H4 (cell line): ENCODE results near the gene DTNA. TPM values are rescaled to one million over a fixed set of nuclear protein-coding genes. Genes with fewer than 3 reads are reported as not detected.
A peak's percentile ranks its signal among the peaks of the same experiment; 100 is the strongest.

Experiments used
- DNase-seq: peaks from one replicate; pipeline ENCODE4 v3.0.0-alpha.2; 2015; ENCODE audit warnings: low spot score
- total RNA-seq: library from RNA; depleted of rRNA; stranded (reverse); fragments of >200 nt; shearing (Covaris generic); gene quantifications from 2 replicates; pipeline ENCODE4 v1.2.3, GENCODE V29; 2014

Gene DTNA
- total RNA-seq, 1 experiment from 2014 or later, result 17.9 TPM

DNA sequence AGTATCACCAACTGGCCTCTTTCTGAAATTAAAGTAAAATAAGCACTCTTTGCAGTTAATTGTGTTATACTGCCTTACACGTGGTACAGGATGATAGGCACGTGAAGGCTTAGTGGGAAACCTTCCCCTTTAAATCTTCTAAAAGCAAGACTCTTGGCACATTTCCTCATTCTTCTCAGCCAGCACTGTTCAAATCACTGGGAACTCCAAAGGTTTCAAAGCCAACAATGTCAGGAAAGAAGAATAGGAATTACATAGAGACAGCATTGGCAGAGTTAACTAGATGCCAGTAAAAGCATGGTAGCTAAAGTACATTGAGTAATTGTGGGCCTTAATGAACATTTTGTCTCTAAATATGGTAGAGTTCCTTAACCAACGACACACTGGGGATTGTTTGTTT lies 96.4 kb downstream of the DTNA start:
- DNase-seq, result no peak

- DNase-seq, result no peak
Measured at GRCh38 chr18:34807106-34807796, 97.2 kb downstream of the DTNA start.

- no peak for DNase-seq
Measured at GRCh38 chr18:34808389-34808788, 98.3 kb downstream of the DTNA start.

- peak; percentile 34 for DNase-seq
Measured at GRCh38 chr18:34809451-34810072, 99.5 kb downstream of the DTNA start.

DNA sequence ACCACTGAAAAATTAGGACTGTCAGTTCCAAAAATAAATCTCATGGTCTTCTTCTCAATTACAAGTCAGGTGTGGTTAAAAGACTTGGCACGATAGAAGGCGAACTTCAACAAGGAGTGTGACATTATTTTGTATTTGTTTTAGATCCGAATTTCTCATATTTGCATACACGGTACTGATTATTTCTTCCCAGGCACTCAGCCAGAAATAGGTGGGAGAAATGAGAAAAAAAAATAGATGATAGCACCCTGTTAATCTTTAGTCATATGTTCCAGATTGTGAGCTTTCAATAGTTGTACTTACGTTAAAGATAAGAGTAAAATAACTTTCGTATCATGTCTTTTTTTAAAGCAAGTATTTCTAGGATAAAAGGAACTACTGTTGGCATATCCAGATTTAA lies 106.1 kb downstream of the DTNA start:
- no peak for DNase-seq

DNA sequence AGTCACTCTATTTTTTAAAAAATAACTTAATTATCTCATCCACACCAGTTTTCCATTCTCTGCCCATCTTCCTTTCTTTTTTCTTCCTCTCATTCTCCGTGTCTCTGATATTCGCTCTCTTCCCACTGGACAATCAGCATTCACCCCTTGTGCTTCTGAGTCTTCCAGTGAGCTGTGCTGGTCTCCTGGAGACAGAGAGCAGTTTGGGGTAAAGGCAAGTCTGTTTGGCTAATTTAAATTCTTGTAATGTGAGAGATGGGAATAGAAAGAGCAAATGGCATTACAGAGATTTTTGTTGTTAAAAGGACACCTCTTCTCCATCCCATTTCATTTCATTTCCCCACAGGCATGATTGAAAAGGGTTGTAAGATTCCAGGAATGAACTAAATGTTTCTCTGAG lies 107.5 kb downstream of the DTNA start:
- no peak for DNase-seq

- no peak for DNase-seq
Measured at GRCh38 chr18:34818064-34818463, 108.0 kb downstream of the DTNA start.

DNA sequence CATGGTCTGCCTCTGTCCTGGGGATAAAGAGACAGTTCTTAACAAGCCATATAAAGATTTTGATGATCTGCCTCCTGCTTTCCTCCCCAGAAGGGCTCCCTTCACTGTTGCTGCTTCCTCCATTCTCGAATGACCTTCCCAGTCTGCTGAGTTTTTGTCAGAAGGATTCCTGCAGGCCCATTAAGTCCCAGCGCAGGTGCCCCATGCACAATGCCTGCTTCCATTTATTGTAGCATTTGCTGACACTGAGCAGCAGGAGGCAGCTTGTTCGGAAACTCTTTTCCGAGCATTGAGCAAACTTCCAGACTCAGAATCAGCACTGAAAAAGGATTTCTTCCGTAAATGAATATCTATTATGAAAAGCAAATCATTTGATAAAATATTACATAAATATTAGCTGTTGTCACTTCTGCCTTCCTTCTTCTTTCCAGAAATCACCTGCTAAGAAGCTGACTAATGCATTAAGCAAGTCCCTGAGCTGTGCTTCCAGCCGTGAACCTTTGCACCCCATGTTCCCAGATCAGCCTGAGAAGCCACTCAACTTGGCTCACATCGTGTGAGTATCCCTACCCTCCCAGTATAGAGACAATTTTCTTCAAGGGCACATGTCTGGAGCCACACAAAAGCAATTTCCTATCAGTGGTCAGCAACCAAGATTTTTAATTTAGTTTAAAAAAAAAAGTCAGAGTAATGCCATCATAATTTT lies 110.4 kb downstream of the DTNA start:
- DNase-seq, result no peak

DNA sequence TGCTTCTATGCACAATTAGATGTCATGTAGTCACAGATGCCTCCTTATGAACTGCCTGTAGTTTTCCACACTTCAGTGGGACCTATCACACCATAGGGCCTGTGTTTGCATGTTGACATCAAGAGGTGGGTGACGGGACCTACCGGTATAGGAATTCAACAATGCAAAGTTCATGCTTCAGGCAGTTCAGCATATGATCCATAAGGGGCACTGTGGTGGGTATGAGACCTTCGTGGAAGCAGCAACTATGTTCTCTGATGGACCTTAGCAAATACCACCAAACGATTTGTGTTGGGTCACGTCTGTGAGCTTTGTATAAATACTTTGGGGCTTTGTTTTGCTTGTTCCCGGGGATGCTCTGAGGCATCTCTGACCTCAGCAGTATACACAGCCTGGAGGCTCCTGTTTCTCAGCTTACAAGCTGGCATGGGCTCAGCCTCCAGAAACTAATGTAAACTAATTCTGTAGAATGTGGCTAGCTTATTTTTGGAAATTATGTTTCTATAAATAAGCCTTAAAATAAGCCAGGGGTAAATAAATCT lies 111.6 kb downstream of the DTNA start:
- DNase-seq, result peak; percentile 71

DNA sequence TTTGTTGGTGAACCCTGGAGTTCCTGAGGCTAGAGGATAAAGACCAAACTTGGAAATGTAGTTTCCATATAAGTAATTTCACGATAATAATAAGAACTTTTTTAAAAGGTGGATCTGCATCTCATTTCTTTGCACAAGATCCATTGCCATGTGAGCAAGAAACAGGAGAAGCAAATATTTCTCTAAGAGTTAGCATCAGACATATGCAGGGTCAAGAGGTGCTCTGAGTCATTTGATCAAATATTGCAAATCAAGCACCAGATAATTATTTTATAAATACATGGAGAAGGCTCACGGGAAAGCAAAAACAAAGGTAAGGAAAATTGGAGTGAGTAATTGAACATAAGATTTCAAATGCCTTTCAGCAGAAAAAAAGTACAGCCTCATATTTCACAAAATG lies 118.0 kb downstream of the DTNA start:
- no peak for DNase-seq

DNA sequence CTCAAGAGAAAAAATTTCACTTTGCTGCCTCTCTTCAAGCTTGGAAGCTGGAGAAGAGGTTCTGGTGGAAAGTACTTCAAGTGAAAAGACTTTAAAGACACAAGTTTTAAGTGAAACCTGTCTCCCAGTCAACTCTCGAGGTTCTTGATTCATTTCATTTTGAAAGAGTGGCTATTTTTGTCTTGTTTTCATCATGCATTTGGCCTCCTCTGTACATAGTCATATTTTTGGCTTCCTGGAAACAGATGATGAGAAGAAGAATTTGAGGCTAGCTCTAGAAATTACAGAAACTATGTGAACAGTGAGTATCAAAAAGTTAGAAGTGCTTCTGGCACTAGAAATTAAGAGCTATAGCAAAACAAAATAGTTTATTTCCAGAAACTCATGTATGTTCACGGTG lies 124.8 kb downstream of the DTNA start:
- DNase-seq, result no peak

- no peak for DNase-seq
Measured at GRCh38 chr18:34835466-34835865, 125.4 kb downstream of the DTNA start.

DNA sequence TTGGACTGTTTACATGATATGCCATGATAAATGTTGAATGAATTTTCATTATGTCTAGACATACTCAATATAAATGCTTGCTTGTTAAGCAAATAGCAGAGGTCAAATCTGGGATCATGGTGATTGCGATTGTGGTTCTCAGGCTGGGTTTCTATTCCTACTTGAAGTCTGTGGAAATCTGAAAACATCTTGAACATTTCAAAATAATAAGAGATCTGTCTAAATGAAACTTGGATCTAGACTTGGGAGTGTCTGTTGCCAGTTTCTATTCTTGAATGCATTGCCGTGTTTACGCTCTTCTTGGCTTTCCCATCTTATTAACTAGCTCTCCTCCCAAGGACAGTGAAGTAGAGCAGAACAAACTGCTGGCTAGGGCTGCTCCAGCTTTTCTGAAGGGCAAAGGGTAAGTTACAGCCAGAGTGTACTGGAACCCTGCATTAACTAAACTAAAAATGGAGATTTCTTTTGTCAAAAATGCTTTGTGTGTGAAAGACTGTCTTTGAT lies 127.7 kb downstream of the DTNA start:
- DNase-seq, result no peak

- DNase-seq, result no peak
Measured at GRCh38 chr18:34838669-34839068, 128.6 kb downstream of the DTNA start.

DNA sequence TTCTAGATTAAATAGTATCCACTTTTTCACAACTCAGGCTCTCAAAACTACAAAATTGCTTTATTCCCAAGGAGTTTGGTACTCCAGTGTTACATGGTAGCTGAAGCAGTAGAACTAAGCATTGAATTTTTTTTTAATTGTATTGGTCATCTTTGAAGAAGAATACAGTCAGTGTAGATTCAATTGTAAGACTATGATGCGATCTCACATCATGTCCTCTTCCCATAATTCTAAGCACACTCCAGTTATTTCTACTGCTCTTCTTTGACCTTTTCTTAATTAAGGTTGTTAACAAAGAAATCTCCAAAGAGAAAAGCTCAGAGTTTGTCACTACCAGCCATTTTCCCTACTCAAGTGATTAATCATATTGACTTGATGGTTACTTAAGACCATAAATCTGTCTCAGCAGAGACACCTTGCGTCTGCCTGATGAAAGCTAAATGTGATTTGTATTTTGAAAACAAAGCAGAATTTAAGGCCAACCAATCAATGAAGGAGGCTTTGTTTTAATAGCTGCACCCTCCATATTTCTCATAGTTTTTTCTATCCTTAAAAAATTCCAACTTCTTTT lies 130.2 kb downstream of the DTNA start:
- DNase-seq, result no peak

DNA sequence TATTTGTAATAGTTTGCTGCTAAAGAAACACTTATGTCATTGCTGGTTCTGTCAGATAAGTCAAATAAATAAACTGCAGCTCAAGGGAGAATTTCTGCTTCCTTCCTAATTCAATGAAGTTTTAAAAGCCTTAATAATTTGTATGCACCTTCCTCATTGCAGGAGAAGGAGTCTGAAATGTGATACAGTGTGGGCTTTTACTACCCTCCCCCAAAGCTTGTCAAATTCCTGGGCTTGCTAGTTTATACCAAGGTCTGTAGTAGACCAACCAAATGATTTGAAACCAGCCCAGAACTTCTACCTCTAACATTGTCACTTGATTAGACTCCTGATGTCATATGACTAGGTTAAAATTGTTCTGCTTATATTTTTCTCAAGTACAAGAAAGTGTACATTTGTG lies 131.8 kb downstream of the DTNA start:
- no peak for DNase-seq

DNA sequence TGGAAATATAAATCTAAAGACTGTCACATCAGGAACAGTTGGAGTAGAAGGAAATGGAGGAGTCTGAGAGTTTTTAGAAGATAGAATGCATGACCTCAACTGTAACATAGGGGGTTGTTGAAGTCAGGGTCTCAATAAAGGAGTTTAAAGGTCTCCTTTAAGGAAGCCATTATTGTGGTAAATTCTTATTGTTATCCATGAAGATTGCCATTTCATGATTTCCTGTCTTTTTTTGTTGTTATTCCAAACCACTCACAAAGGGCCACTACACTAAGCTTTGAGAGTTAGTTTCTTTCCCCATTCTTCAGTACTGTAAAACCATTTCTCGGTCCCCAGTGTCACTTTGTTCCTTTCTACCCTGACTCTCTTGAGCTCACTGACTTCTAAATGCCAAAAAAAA lies 134.0 kb downstream of the DTNA start:
- DNase-seq, result no peak

- DNase-seq, result no peak
Measured at GRCh38 chr18:34844732-34845459, 134.8 kb downstream of the DTNA start.

DNA sequence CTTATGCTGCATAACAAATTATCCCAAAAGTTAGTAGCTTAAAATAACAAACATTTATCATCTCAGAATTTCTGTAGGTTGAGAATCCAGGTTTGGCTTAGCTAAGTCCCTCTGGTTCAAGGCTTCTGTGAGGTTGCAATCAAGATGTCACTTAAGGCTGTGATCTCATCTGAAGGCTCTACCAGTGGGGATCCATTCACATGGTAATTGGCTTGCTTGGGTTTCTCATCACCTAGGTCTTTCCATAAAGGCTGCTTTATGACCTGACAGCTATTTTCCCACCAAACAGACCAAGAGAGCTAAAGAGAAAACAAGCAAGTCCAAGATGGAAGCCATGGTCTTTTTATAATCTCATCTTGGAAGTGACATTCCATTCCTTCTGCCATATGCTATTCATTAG lies 137.3 kb downstream of the DTNA start:
- no peak for DNase-seq

- DNase-seq, result no peak
Measured at GRCh38 chr18:34848156-34848555, 138.1 kb downstream of the DTNA start.

- DNase-seq, result no peak
Measured at GRCh38 chr18:34848695-34849094, 138.6 kb downstream of the DTNA start.

DNA sequence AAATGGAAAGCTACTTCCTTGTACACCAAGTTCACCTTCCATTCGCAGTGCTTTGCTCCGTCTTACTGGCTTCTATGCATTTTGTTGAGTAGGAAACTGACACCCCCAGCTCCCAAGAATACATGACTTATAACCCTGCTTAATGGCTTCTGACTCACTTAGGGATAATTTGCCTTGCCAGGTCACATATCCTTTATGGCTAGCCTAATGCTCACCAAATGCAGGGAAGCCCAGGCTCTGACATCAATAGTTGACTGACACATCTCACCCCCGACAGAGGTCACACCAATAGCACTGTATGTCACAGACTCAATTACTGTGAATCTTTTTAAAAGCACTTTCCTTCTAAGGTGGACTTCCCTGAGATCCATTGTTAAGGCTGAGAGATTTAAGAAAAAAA lies 147.2 kb downstream of the DTNA start:
- DNase-seq, result no peak
